OCI-LY7 (cell line): Measurements from ENCODE around the gene S100A8. TPM values are rescaled to one million over a fixed set of nuclear protein-coding genes. Genes with fewer than 3 reads are reported as not detected.

ENCODE experiments used
- BruUV-seq: library from RNA; stranded (reverse); fragments of 400-500 nt; replicated peaks from 2 replicates; lab custom pipeline; 2021; lab: Mats Ljungman, UMichigan
- CTCF ChIA-PET: fragments of 300-600 bp; sonication (Branson Sonifier 250); formaldehyde crosslinking; loops from one replicate; lab custom pipeline; 2022; ENCODE audit warnings: antibody characterized with exemption; ENCODE audit not compliant: unreplicated experiment; lab: Charles Lee
- POLR2A ChIA-PET: fragments of 300-600 bp; sonication (Branson Sonifier 250); formaldehyde crosslinking; loops from one replicate; lab custom pipeline; 2022; ENCODE audit warnings: antibody characterized with exemption; lab: Charles Lee
- DNase-seq: peaks from one replicate; pipeline ENCODE4 v3.0.0-alpha.2; 2015; ENCODE audit warnings: low spot score
- H2AFZ ChIP-seq: fragments of 200-600 bp; sonication (generic), shearing (Covaris generic); 2 replicates; pipeline ENCODE4 v1.6.1; 2014; ENCODE audit warnings: mild to moderate bottlenecking, antibody characterized with exemption, low read length, moderate library complexity
- H3K27ac ChIP-seq: fragments of 200-600 bp; sonication (generic); 2 replicates; pipeline ENCODE4 v1.5.1; 2014; ENCODE audit warnings: mixed run types, low read depth, mild to moderate bottlenecking, moderate library complexity, low read length, inconsistent platforms; ENCODE audit not compliant: poor library complexity, severe bottlenecking
- H3K36me3 ChIP-seq: fragments of 200-600 bp; sonication (generic); 2 replicates; pipeline ENCODE4 v1.6.1; 2014; ENCODE audit warnings: mild to moderate bottlenecking, antibody characterized with exemption, low read length, moderate library complexity, mixed read lengths; ENCODE audit not compliant: insufficient read depth
- H3K4me1 ChIP-seq: fragments of 200-600 bp; sonication (generic); 2 replicates; pipeline ENCODE4 v1.5.1; 2014; ENCODE audit warnings: mild to moderate bottlenecking, low read length; ENCODE audit not compliant: insufficient read depth, poor library complexity, severe bottlenecking
- H3K4me2 ChIP-seq: fragments of 200-600 bp; sonication (generic); 2 replicates; pipeline ENCODE4 v1.6.1; 2014; ENCODE audit warnings: mild to moderate bottlenecking, low read length
- H3K4me3 ChIP-seq: fragments of 200-600 bp; sonication (generic); 2 replicates; pipeline ENCODE4 v1.5.1; 2014; ENCODE audit warnings: mild to moderate bottlenecking, low read depth, low read length; ENCODE audit not compliant: poor library complexity, severe bottlenecking
- H3K79me2 ChIP-seq: fragments of 200-600 bp; sonication (generic); 2 replicates; pipeline ENCODE4 v1.6.1; 2016; ENCODE audit warnings: low read depth, mild to moderate bottlenecking, low read length, moderate library complexity, mixed read lengths; ENCODE audit not compliant: insufficient read depth
- H3K9me2 ChIP-seq: fragments of 200-600 bp; sonication (generic); 2 replicates; pipeline ENCODE4 v1.6.1; 2016; ENCODE audit warnings: mild to moderate bottlenecking, low read length, mixed read lengths; ENCODE audit not compliant: insufficient read depth
- H3K9me3 ChIP-seq: fragments of 200-600 bp; sonication (generic); 2 replicates; pipeline ENCODE4 v1.6.1; 2014; ENCODE audit warnings: mild to moderate bottlenecking, mixed run types, low read length, mixed read lengths
- H4K20me1 ChIP-seq: fragments of 200-600 bp; sonication (generic); 2 replicates; pipeline ENCODE4 v1.6.1; 2014; ENCODE audit warnings: mild to moderate bottlenecking, antibody characterized with exemption, low read length, moderate library complexity, mixed read lengths; ENCODE audit not compliant: insufficient read depth
- EZH2phosphoT487 ChIP-seq: fragments of 200-600 bp; sonication (generic); IDR thresholded peaks from 2 replicates; pipeline ENCODE4 v1.6.1; 2018; ENCODE audit warnings: low read depth, borderline replicate concordance, mild to moderate bottlenecking, mixed run types, antibody characterized with exemption, low read length, moderate library complexity, mixed read lengths
- intact Hi-C: fragments of 100-400 bp; cut with micrococcal nuclease; formaldehyde crosslinking; loops from one replicate; pipeline ENCODE4 v1.10.0; 2022; ENCODE audit not compliant: unreplicated experiment
- total RNA-seq, 2 experiments: library from RNA; depleted of rRNA in 1 of 2; stranded (reverse); fragments of >200 nt in 1 of 2; shearing (Covaris generic) in 1 of 2; gene quantifications; 2 replicates each; pipeline ENCODE4 v1.2.3, GENCODE V29; 2014 to 2022
- TF ChIP-seq, protein P1 (sequence below): fragments of 200-600 bp; sonication (generic); conservative IDR thresholded peaks from 2 replicates; pipeline ENCODE4 v1.5.1; 2014; ENCODE audit warnings: mild to moderate bottlenecking, antibody characterized with exemption, low read length, moderate library complexity, mixed read lengths

The S100A8 gene
- total RNA-seq, 2 experiments from 2014 or later, result not detected

DNA sequence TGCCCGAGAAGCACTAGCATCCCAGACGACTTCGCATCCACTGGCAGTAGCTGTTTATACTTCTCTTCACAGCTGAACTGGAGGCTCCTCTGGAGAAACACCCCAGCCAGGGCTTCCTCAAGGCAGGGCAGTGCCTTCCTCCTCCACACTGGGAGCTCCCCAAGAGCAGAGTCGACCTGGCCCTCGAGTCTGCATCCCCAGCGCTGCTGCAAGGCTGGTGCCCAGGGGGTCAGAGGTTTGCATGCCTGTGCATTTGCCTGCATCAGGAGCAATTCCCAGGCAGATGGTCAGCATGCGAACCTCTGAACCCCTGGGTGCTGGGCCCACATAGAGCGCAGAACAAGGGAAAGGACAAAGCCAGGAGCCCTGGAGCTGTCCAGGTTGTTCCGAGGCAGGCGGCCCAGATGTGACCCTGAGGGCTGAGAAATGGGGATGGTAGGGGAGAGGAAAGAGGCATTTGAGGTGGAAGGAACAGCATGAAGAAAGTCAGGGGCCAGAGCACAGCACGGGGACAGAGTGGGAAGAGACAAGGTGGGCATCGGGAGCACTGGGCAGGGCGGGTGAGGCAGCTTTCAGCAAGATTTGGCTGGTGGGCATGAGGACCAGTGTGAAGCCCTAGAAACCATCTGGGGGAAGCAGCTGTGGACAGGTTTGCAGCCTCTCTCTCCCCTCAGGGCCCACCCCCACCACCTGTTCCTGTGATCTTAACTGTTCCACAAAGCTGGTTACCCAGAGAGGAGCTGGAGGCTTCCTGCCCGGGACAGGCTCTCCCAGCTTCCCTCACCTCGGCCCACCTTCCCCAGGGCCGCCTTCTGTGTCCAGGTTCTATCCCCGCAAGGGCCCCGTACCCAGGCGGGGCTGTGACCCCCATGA, 6.4 kb upstream of the S100A8 start:
- no peak for DNase-seq
- Histone ChIP-seq H3K4me2 (no peak overlapping the region), H3K36me3 (no peaks in the 10 kb centered on the region), H3K4me1 (no peaks in the 10 kb centered on the region), H3K9me3 (no peaks in the 10 kb centered on the region), H3K4me3 (no peak overlapping the region), H3K9me2 (no peaks in the 10 kb centered on the region), H3K27ac (no peak overlapping the region), H4K20me1 (no peaks in the 10 kb centered on the region), H3K79me2 (no peaks in the 10 kb centered on the region), H2AFZ (no peak overlapping the region)
- ChIA-PET CTCF (no interaction called here), POLR2A (no interaction called here)
- intact Hi-C loops, result no loop called here
- TF ChIP-seq EZH2phosphoT487, result no peak
- TF ChIP-seq, protein P1, sequence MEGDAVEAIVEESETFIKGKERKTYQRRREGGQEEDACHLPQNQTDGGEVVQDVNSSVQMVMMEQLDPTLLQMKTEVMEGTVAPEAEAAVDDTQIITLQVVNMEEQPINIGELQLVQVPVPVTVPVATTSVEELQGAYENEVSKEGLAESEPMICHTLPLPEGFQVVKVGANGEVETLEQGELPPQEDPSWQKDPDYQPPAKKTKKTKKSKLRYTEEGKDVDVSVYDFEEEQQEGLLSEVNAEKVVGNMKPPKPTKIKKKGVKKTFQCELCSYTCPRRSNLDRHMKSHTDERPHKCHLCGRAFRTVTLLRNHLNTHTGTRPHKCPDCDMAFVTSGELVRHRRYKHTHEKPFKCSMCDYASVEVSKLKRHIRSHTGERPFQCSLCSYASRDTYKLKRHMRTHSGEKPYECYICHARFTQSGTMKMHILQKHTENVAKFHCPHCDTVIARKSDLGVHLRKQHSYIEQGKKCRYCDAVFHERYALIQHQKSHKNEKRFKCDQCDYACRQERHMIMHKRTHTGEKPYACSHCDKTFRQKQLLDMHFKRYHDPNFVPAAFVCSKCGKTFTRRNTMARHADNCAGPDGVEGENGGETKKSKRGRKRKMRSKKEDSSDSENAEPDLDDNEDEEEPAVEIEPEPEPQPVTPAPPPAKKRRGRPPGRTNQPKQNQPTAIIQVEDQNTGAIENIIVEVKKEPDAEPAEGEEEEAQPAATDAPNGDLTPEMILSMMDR, result no peak
- no TSS peak for BruUV-seq

DNA sequence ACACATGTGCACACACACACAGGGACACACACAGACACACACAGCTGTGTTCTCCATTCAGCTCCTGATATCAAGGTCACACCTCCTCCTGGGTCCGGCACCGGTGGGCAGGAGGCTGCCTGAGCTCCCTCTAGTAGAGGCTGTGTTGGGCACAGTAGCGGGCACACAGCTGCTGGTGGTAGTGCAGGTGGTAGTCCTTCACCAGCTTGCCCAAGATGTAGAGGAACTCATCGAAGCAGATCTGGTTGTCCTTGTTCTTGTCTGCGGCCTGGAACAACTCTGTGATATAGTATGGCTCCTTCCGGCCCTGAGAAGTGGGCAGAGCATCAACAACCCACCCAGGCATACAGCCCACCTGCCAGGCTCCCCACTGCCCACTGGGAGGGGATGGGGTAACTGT, 5.6 kb upstream of the S100A8 start:
- Histone ChIP-seq H4K20me1 (no peaks in the 10 kb centered on the region), H3K79me2 (no peaks in the 10 kb centered on the region), H3K36me3 (no peaks in the 10 kb centered on the region), H3K4me3 (no peak overlapping the region), H3K4me1 (no peaks in the 10 kb centered on the region), H3K9me3 (no peaks in the 10 kb centered on the region), H3K9me2 (no peaks in the 10 kb centered on the region), H3K4me2 (no peak overlapping the region), H2AFZ (no peak overlapping the region), H3K27ac (no peak overlapping the region)
- intact Hi-C loops, result no loop called here
- no peak for DNase-seq
- TF ChIP-seq, protein P1, result no peak
- TF ChIP-seq EZH2phosphoT487, result no peak
- ChIA-PET POLR2A (no interaction called here), CTCF (no interaction called here)
- BruUV-seq, result no TSS peak

DNA sequence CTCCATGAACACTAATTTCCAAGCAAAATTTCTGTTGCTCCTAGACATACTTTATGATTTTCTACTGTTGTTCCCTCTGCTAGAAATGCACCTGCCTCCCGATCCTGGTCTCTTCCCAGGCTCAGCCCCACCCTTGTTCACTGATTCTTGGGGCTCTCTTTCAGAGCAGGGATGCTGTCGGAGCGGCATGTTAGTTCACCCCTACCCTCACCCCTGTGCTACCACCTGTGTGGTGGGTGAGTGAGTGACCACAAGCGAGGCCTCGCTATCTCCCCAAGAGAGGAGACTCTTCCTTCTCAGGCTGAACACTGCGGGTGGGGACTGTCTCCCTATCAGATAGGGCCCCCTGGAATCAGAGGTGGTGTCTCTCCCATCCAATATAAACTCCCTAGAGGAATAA, 4.9 kb upstream of the S100A8 start:
- no peak for TF ChIP-seq EZH2phosphoT487
- TF ChIP-seq, protein P1, result no peak
- no peak overlapping the region for H3K4me2 ChIP-seq
- H3K9me3 ChIP-seq, result no peaks in the 10 kb centered on the region
- ChIA-PET POLR2A (no interaction called here), CTCF (no interaction called here)
- no peak for DNase-seq
- no peak overlapping the region for H2AFZ ChIP-seq
- intact Hi-C loops, result no loop called here
- no peaks in the 10 kb centered on the region for H3K36me3 ChIP-seq
- H3K9me2 ChIP-seq, result no peaks in the 10 kb centered on the region
- no peaks in the 10 kb centered on the region for H3K79me2 ChIP-seq
- H3K27ac ChIP-seq, result no peak overlapping the region
- no peak overlapping the region for H3K4me3 ChIP-seq
- no TSS peak for BruUV-seq
- no peaks in the 10 kb centered on the region for H4K20me1 ChIP-seq
- H3K4me1 ChIP-seq, result no peaks in the 10 kb centered on the region
